SK-N-SH (cell line): Measurements from ENCODE around the gene RAPSN. TPM values are rescaled to one million over a fixed set of nuclear protein-coding genes. Genes with fewer than 3 reads are reported as not detected.

Experiments
- CTCF ChIA-PET: fragments of 300-600, 350-600 bp; formaldehyde crosslinking; extraction: SDS; loops from one replicate; lab custom pipeline; 2021; lab: Yijun Ruan, JAX
- POLR2A ChIA-PET: fragments of 350-600 bp; sonication (Branson Sonifier 250); formaldehyde crosslinking; extraction: SDS; loops from one replicate; lab custom pipeline; 2020; ENCODE audit warnings: antibody characterized with exemption, inconsistent platforms; lab: Yijun Ruan, JAX
- DNase-seq: peaks from one replicate; pipeline ENCODE4 v3.0.0; 2012
- H2AFZ ChIP-seq: fragments of 200-600 bp; sonication (generic); 2 replicates; pipeline ENCODE4 v1.8.1; 2016; ENCODE audit warnings: antibody characterized with exemption, mild to moderate bottlenecking, low read depth
- H3F3A ChIP-seq: fragments of 200-600 bp; sonication (generic); replicated peaks from 2 replicates; pipeline ENCODE3; 2016; ENCODE audit warnings: antibody characterized with exemption, mild to moderate bottlenecking; ENCODE audit not compliant: insufficient read depth
- H3K27ac ChIP-seq, 2 experiments: fragments of 200-500 bp in 1 of 2; fragments of 200-600 bp in 1 of 2; sonication (Bioruptor generic) in 1 of 2; sonication (generic), shearing (Covaris generic) in 1 of 2; 2 replicates each; pipeline versions ENCODE4 v1.5.1 to v1.6.1; 2014 to 2016; ENCODE audit warnings: low read depth in 2 of 2, inconsistent platforms in 1 of 2, low read length in 1 of 2, mild to moderate bottlenecking in 1 of 2, mixed read lengths in 1 of 2
- H3K27me3 ChIP-seq: fragments of 200-600 bp; sonication (generic), shearing (Covaris generic); 2 replicates; pipeline ENCODE4 v1.6.1; 2016; ENCODE audit warnings: mixed run types; ENCODE audit not compliant: insufficient read depth
- H3K36me3 ChIP-seq, 2 experiments: fragments of 200-500 bp in 1 of 2; fragments of 200-600 bp in 1 of 2; sonication (Bioruptor generic) in 1 of 2; sonication (generic) in 1 of 2; replicated peaks in 1 of 2; 2 replicates each; pipeline versions ENCODE3 to v1.5.1; 2014 to 2016; ENCODE audit warnings: low read length in 1 of 2, mild to moderate bottlenecking in 1 of 2; ENCODE audit not compliant: insufficient read depth in 2 of 2, control insufficient read depth in 1 of 2
- H3K4me1 ChIP-seq, 2 experiments: fragments of 200-500 bp in 1 of 2; fragments of 200-600 bp in 1 of 2; sonication (Bioruptor generic) in 1 of 2; sonication (generic), shearing (Covaris generic) in 1 of 2; 2 replicates each; pipeline versions ENCODE4 v1.5.1 to v1.6.1; 2014 to 2016; ENCODE audit warnings: low read depth in 1 of 2, low read length in 1 of 2, mixed run types in 1 of 2; ENCODE audit not compliant: insufficient read depth in 2 of 2, control insufficient read depth in 1 of 2
- H3K4me2 ChIP-seq: fragments of 200-600 bp; sonication (generic), shearing (Covaris generic); 2 replicates; pipeline ENCODE4 v1.6.1; 2017; ENCODE audit warnings: mixed run types
- H3K4me3 ChIP-seq, 2 experiments: fragments of 200-500 bp in 1 of 2; fragments of 200-600 bp in 1 of 2; sonication (Bioruptor generic) in 1 of 2; sonication (generic), shearing (Covaris generic) in 1 of 2; 2 replicates each; pipeline versions ENCODE4 v1.5.1 to v1.8.1; 2014 to 2016; ENCODE audit warnings: low read depth in 2 of 2, inconsistent platforms in 1 of 2, low read length in 1 of 2, mild to moderate bottlenecking in 1 of 2, mixed read lengths in 1 of 2, moderate library complexity in 1 of 2
- H3K79me2 ChIP-seq: fragments of 200-600 bp; sonication (generic); 2 replicates; pipeline ENCODE4 v1.8.1; 2017; ENCODE audit warnings: mild to moderate bottlenecking; ENCODE audit not compliant: insufficient read depth
- H3K9ac ChIP-seq: fragments of 200-600 bp; sonication (generic); 2 replicates; pipeline ENCODE4 v1.6.1; 2017; ENCODE audit warnings: mixed run types
- H3K9me2 ChIP-seq: fragments of 200-600 bp; sonication (generic); 2 replicates; pipeline ENCODE4 v1.6.1; 2017; ENCODE audit warnings: mixed run types
- H3K9me3 ChIP-seq: fragments of 200-600 bp; sonication (generic); 2 replicates; pipeline ENCODE4 v1.6.1; 2017; ENCODE audit warnings: mixed run types, mild to moderate bottlenecking, moderate library complexity
- H4K20me1 ChIP-seq: fragments of 200-600 bp; sonication (generic); 2 replicates; pipeline ENCODE4 v1.6.1; 2017; ENCODE audit warnings: mild to moderate bottlenecking, mixed run types; ENCODE audit not compliant: insufficient read depth
- FOXJ3 ChIP-seq: sonication (generic); formaldehyde crosslinking; IDR thresholded peaks from 2 replicates; pipeline ENCODE4 v1.5.1; 2020; ENCODE audit warnings: mild to moderate bottlenecking, missing genetic modification reagents
- FOXM1 ChIP-seq: IDR thresholded peaks from 2 replicates; pipeline ENCODE4 v1.4.0; 2012; ENCODE audit warnings: low read depth, mild to moderate bottlenecking
- MXI1 ChIP-seq: IDR thresholded peaks from 2 replicates; pipeline ENCODE4 v1.6.1; 2012; ENCODE audit warnings: mild to moderate bottlenecking, low read depth, low read length, improper control_type of control experiment
- NFIC ChIP-seq: IDR thresholded peaks from 2 replicates; pipeline ENCODE4 v1.4.0; 2012; ENCODE audit warnings: borderline replicate concordance
- RAD21 ChIP-seq: IDR thresholded peaks from 2 replicates; pipeline ENCODE4 v1.6.1; 2012; ENCODE audit warnings: mild to moderate bottlenecking, low read length
- RCOR1 ChIP-seq: fragments of 150-350 bp; IDR thresholded peaks from 2 replicates; pipeline ENCODE4 v1.6.1; 2017; ENCODE audit warnings: antibody characterized with exemption, low read length
- REST ChIP-seq: IDR thresholded peaks from 2 replicates; pipeline ENCODE4 v1.6.1; 2012; ENCODE audit warnings: mild to moderate bottlenecking, low read depth, low read length, moderate library complexity
- RXRA ChIP-seq: IDR thresholded peaks from 2 replicates; pipeline ENCODE4 v1.4.0; 2012; ENCODE audit warnings: low read depth, mild to moderate bottlenecking, borderline replicate concordance
- USF1 ChIP-seq: IDR thresholded peaks from 2 replicates; pipeline ENCODE4 v1.4.0; 2012; ENCODE audit warnings: low read depth, borderline replicate concordance
- WGBS: methylation state at CpG from one replicate; pipeline ENCODE4 v1.1.6; 2017; ENCODE audit warnings: low lambda C conversion rate; 5-methylcytosine and 5-hydroxymethylcytosine counted together
- polyA plus RNA-seq, 3 experiments: library from polyadenylated mRNA; depleted of rRNA; stranded (reverse); fragments of >200 nt; gene quantifications; 2 replicates each; pipeline ENCODE4 v1.2.3, GENCODE V29; 2012

RAPSN gene
- polyA plus RNA-seq, 1 of the 3 experiments (the other 2 are of a cell fraction) = 0.07 TPM

GRCh38 chr11:47487421-47487820, 38.5 kb upstream of the RAPSN start:
- Histone ChIP-seq H3K9me2 (no peaks in the 10 kb centered on the region), H3K27ac (peak overlapping the region in 1 of 2 experiments; percentile 7; a peak in 1 of 4 replicates), H3K4me3 (no peak overlapping the region), H4K20me1 (peaks cover 17% of the 10 kb centered on the region), H3K27me3 (no peaks in the 10 kb centered on the region), H3K79me2 (peaks cover 68% of the 10 kb centered on the region), H3K4me2 (no peak overlapping the region)
- CTCF ChIA-PET = interaction anchor here (0.8 to 1.7 kb wide), 2 partner anchors 10 to 18 kb away, joined by 3 to 8 read pairs; no protein-coding TSS in a partner anchor
- TF ChIP-seq MXI1 (0 out of 2 replicates have a peak, but pooled peaks have one; percentile 24), RAD21 (0 out of 2 replicates have a peak, but pooled peaks have one; percentile 7), REST (no peak)
- TF ChIP-seq, all 33 proteins: peak for 2
- Histone ChIP-seq H2AFZ (no peak overlapping the region), H3K36me3 (peaks cover 50 to 54% of the 10 kb centered on the region in 2 experiments), H3K9ac (no peak overlapping the region), H3K9me3 (no peaks in the 10 kb centered on the region), H3F3A (peaks cover 20% of the 10 kb centered on the region), H3K4me1 (peaks cover 0 to 5% of the 10 kb centered on the region in 2 experiments; a peak in 2 of 4 replicates)
- no peak for DNase-seq
- POLR2A ChIA-PET = interaction anchor here (0.9 kb wide), 1 partner anchor 25 kb away, joined by 3 read pairs; no protein-coding TSS in a partner anchor
- 90% methylated on average over 2 of the region's 2 CpGs for WGBS

- H3K27ac ChIP-seq = no peak overlapping the region
- no peak overlapping the region for H2AFZ ChIP-seq
- H3K4me3 ChIP-seq = no peak overlapping the region
- TF ChIP-seq FOXM1 = no peak
- TF ChIP-seq RAD21 = no peak
- TF ChIP-seq USF1 = no peak
- TF ChIP-seq RXRA = no peak
- TF ChIP-seq RCOR1 = no peak
- no peak for TF ChIP-seq FOXJ3 (CRISPR knock-in tag)
- TF ChIP-seq NFIC = no peak
- TF ChIP-seq, all 33 proteins: peak for 0
- Histone ChIP-seq H3K27me3 (no peaks in the 10 kb centered on the region), H3F3A (peaks cover 15% of the 10 kb centered on the region), H4K20me1 (peaks cover 2% of the 10 kb centered on the region; the same call in 1 of the 2 replicates), H3K4me1 (peaks cover 0 to 5% of the 10 kb centered on the region in 2 experiments; a peak in 2 of 4 replicates), H3K79me2 (peaks cover 54% of the 10 kb centered on the region), H3K9ac (no peak overlapping the region), H3K36me3 (peaks cover 65 to 75% of the 10 kb centered on the region in 2 experiments), H3K9me3 (no peaks in the 10 kb centered on the region), H3K9me2 (no peaks in the 10 kb centered on the region), H3K4me2 (no peak overlapping the region)
- ChIA-PET POLR2A (no interaction called here), CTCF (interaction anchor here (1.2 kb wide), 1 partner anchor 53 kb away, joined by 3 read pairs; no protein-coding TSS in a partner anchor)
- WGBS = 92% methylated on average over 7 of the region's 7 CpGs
- no peak for DNase-seq
Observed at GRCh38 chr11:47485107-47485506, 36.2 kb upstream of the RAPSN start.
